ENCODE results near the gene BANK1.

Gene BANK1

GRCh38 chr4:101910786-101911373, 120.3 kb downstream of the BANK1 start:
- no peak for DNase-seq

GRCh38 chr4:101911616-101912015, 121.1 kb downstream of the BANK1 start:
- DNase-seq = no peak

- DNase-seq = no peak
These were observed 124.2 kb downstream of the BANK1 start for GRCh38 chr4:101914761-101915160.

GRCh38 chr4:101919373-101919977, 128.9 kb downstream of the BANK1 start:
- no peak for DNase-seq

- no peak for DNase-seq
These were observed 130.8 kb downstream of the BANK1 start for GRCh38 chr4:101921370-101921769.

DNA sequence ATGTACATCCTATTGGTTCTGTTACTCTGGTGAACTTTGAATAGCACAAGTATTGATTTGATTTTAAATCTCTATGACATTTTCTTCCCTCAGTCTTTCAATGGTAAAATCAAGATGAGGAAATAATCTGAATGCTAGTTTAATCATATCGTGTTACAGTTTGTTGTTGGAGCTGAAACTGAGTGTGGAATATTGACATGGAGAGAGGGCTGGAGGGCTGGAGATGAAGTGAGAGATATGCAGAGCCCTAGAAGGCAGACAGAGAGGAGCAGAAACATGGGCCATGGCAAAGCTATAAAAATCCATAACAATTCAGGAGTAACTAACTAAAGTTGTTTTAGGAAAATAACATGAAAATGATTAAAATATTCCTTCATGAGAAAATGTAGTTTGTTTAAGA, 141.1 kb downstream of the BANK1 start:
- no peak for DNase-seq

DNA sequence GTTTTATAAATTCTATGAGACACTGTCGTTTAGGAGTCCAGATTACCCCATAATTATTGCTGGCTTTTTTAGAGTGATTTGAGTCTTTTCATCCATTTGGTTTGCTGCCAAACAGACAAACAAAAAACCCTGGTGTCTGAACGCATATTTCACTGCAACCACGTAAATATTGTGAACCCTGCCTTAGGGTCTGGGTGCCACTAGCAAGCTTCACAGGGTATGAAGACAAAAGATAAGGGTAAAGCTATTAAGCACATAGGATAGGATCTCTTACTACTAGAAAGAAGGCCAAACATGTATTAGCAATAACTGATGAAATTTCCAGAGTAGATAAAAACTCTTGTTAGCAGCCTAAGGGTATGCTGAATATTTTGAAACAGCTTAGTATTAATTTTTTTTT, 143.3 kb downstream of the BANK1 start:
- no peak for DNase-seq

DNA sequence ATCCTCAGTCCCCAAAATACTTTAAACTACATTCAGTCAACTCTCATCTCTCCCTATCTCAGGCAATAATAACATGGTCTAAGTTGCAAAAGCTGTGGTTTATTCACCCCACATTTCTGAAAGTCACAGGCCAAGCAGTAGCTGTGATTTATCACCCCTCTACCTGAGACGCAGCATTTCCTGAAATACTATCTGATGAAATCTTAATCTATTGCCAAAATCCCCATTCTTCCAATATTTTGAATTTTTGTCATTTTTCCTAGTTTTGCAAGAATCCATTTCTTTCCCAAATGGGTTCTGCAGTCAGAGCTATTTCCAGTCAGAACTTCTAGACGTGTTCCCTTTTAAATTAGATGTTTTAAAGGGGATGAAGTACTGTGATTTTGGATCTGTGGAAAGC, 148.3 kb downstream of the BANK1 start:
- DNase-seq = no peak

- DNase-seq = no peak
These were observed 151.4 kb downstream of the BANK1 start for GRCh38 chr4:101941816-101942358.

DNA sequence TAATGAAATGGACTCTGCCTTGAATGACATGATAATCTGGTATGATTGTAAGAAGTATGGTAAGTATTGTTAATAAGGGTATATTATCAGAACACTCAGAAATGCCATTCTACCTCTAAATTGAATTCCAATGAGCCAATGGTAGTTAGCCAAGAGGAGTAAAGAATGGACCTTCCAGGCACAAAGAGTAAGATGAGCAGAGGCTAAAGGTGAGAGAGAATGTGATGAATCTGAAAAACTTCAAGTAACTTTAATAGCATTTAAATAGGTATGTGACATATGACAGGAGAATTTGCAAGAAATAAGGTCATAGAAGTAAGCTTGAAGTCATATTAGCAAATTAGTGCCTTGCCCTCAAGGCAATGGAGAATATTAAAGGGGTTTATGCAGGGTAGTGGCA, 152.4 kb downstream of the BANK1 start:
- DNase-seq = no peak

DNA sequence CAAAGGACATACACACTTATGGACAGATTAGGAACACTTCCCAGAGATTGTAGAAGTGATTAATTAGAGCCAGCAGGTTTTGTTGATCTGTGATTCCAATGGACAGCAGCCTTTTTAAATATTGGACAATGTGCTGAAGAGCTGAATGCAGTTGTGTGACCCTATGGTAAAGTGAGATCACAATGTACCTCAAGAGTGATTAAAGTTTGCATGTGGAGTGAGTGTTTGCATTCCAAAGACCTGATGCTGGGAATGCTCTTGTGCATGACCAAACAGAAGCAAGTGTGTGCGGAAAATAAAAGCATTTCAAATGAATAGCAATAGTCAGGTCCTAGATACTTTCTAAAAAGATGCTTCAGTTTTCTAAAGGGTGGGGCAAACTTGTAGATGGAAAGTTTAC, 154.1 kb downstream of the BANK1 start:
- DNase-seq = no peak

- DNase-seq = no peak
These were observed 157.5 kb downstream of the BANK1 start for GRCh38 chr4:101948055-101948454.

GRCh38 chr4:101948951-101949350, 158.4 kb downstream of the BANK1 start:
- DNase-seq = no peak

- DNase-seq = no peak
These were observed 159.9 kb downstream of the BANK1 start for GRCh38 chr4:101950258-101950979.

GRCh38 chr4:101952985-101953384, 162.5 kb downstream of the BANK1 start:
- DNase-seq = no peak

DNA sequence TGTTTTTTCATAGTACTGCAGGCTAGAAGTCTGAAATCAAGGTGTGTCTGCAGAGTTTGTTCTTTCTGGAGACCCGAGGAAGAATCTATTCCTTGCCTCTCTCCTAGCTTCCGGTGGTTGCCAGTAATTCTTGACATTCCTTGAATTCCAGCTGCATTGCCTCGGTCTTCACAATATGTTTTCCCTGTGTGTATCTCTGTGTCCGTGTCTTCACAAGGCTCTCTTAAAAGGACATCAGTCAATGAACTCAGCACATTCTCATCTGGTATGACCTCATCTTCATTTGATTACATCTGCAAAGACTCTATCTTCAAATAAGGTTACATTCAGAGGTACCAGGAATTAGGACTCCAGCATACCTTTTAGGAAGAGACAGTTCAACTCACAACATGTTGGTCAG, 163.4 kb downstream of the BANK1 start:
- no peak for DNase-seq

- DNase-seq = no peak
These were observed 163.8 kb downstream of the BANK1 start for GRCh38 chr4:101954351-101954750.

GRCh38 chr4:101954975-101955678, 164.6 kb downstream of the BANK1 start:
- DNase-seq = no peak

DNA sequence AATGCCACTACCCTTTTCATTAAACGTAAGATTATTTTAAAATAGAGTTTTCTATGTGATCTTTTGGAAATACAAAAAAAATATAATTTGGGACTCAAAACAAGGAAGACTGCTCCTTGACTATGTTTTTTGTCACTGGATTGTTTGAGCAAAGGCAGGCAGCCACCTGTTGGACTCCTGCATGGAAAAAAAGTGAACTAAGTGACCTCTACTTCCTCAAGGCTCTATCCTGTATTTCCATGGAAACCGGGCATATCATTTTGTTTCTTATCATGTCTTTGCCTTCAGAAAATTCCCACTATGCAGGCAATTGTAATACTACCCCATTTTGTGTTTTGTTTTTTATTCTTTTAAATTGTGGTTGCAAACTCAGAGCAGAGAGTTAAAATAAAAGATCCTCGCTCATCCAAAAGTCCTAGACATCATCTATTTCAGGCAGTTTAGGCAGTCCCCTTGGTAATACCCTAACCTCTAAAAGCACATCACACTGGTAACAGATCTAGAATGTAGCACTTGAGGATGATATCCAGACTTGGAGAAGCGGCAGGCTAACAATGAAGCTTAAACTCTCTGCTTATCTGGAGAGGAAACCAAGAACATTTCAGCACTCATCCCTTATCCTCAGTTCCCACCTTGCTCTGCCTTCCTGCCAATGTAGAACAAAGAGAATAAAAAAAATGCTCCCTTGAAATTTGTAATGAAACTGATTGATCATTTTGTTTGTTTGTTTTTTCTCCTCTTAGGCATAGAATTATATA, 165.7 kb downstream of the BANK1 start:
- no peak for DNase-seq

DNA sequence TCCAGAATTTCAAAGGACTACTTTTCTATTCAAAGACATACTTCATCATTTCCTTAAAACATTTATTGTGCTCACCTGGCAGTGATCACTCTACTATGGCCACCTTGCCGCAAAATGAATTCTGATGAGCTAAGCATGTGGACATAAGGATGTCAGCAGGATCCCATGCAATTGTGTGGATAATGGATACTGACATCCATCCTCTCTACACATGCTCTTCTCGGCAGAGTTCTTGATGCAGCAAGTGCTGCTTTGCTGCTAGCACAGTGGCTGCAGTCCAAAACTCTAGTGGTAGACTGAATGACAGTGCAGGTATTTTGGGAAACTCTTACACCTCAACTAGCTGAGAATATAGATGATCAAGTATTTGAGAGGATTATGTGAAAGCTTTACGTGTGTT, 168.0 kb downstream of the BANK1 start:
- DNase-seq = no peak

DNA sequence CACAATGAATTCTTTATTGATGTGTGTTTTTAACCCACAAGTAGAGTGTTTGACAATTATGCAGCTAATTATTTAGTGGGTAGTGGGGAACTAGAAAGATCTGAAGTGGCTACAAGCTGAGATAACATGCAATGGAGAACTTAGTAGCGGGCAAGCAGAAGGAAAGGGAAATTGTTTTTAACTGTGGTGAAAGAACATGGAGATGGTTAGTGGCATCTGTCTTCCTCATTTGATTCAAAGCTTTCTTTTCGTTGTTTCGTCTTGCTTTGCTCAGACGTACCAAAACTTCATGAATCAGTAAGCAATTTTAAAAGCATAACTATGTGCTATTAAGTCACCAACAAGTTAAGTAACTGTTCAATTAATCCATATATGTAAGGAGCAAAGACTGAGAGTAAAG, 169.9 kb downstream of the BANK1 start:
- DNase-seq = no peak

DNA sequence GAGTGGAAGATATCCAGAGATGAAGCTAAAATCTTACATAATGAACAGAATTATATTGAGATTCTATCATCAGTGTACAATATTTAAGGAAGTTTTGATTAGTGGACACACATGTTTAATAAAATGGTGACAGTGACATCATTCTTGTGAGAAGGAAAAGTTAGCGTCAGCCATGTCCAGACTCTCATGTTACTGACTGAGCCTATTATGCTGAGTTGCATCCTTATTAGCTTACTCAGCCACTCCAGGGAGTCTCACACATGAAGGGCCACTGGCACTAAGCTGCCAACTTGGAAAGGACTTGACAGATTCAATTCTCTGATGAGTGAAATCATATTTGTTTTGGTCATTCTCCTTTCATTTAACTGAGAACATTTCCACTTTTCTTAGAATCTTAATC, 170.6 kb downstream of the BANK1 start:
- no peak for DNase-seq
